ENCODE results near the gene FKBP4. TPM values are rescaled to one million over a fixed set of nuclear protein-coding genes. Genes with fewer than 3 reads are reported as not detected.
"Not testable (repeated sequence)": the region's sequence is repeated elsewhere in the genome, so short reads cannot be mapped to it uniquely, and the experiment has no call there.

The FKBP4 gene
- total RNA-seq, 2 donors from 2014 or later = 55.2 to 87.0 TPM

- no peak for DNase-seq (ENCODE audit: low spot score)
- 75% methylated on average over 11 of the region's 11 CpGs for WGBS
- no peaks in the 10 kb centered on the region for H3K27me3 ChIP-seq (replicated peaks; ENCODE audit: insufficient read depth)
- H3K27ac ChIP-seq = no peak overlapping the region
- intact Hi-C loops (cut with DNase I) = no loop called here
- TF ChIP-seq POLR2A (IDR thresholded peaks at IDR 0.05) (no peak), POLR2AphosphoS5 (IDR thresholded peaks at IDR 0.05) (no peak), CTCF (IDR thresholded peaks at IDR 0.05) (no peak)
- H3K9me3 ChIP-seq = no peaks in the 10 kb centered on the region
- no peaks in the 10 kb centered on the region for H3K4me1 ChIP-seq (replicated peaks)
- H3K36me3 ChIP-seq = no peaks in the 10 kb centered on the region
- no peak overlapping the region for H3K4me3 ChIP-seq
Observed at GRCh38 chr12:2769866-2770533, 24.8 kb upstream of the FKBP4 start.

GRCh38 chr12:2770544-2770943 is 24.2 kb upstream of the FKBP4 start:
- H3K27me3 ChIP-seq (replicated peaks; ENCODE audit: insufficient read depth); H3K27ac ChIP-seq; H3K4me3 ChIP-seq; H3K9me3 ChIP-seq; intact Hi-C loops (cut with DNase I); H3K4me1 ChIP-seq (replicated peaks); H3K36me3 ChIP-seq; DNase-seq (ENCODE audit: low spot score): not testable (repeated sequence)
- 98% methylated on average over 3 of the region's 3 CpGs for WGBS

- H3K27me3 ChIP-seq (replicated peaks; ENCODE audit: insufficient read depth) = no peaks in the 10 kb centered on the region
- no peaks in the 10 kb centered on the region for H3K9me3 ChIP-seq
- 79% methylated on average over 4 of the region's 4 CpGs for WGBS
- intact Hi-C loops (cut with DNase I) = no loop called here
- no peak for DNase-seq (ENCODE audit: low spot score)
- no peak overlapping the region for H3K27ac ChIP-seq
- H3K4me1 ChIP-seq (replicated peaks) = no peaks in the 10 kb centered on the region
- TF ChIP-seq POLR2AphosphoS5 (IDR thresholded peaks at IDR 0.05) (no peak), POLR2A (IDR thresholded peaks at IDR 0.05) (no peak), CTCF (IDR thresholded peaks at IDR 0.05) (no peak)
- no peaks in the 10 kb centered on the region for H3K36me3 ChIP-seq
- H3K4me3 ChIP-seq = no peak overlapping the region
Observed at GRCh38 chr12:2772370-2772769, 22.4 kb upstream of the FKBP4 start.

- Histone ChIP-seq H3K27me3 (replicated peaks; ENCODE audit: insufficient read depth) (no peaks in the 10 kb centered on the region), H3K4me3 (no peak overlapping the region), H3K4me1 (replicated peaks) (no peaks in the 10 kb centered on the region), H3K9me3 (no peaks in the 10 kb centered on the region), H3K27ac (no peak overlapping the region), H3K36me3 (no peaks in the 10 kb centered on the region)
- intact Hi-C loops (cut with DNase I) = no loop called here
- 74% methylated on average over 19 of the region's 19 CpGs for WGBS
- DNase-seq (ENCODE audit: low spot score) = no peak
- no peak for TF ChIP-seq POLR2A (IDR thresholded peaks at IDR 0.05)
- TF ChIP-seq POLR2AphosphoS5 (IDR thresholded peaks at IDR 0.05) = no peak
- TF ChIP-seq CTCF (IDR thresholded peaks at IDR 0.05) = no peak
Observed at GRCh38 chr12:2773199-2773875, 21.4 kb upstream of the FKBP4 start.

GRCh38 chr12:2775431-2775830 is 19.3 kb upstream of the FKBP4 start:
- no peaks in the 10 kb centered on the region for H3K27me3 ChIP-seq (replicated peaks; ENCODE audit: insufficient read depth)
- WGBS = 57% methylated on average over 8 of the region's 8 CpGs
- no peaks in the 10 kb centered on the region for H3K4me1 ChIP-seq (replicated peaks)
- no peak overlapping the region for H3K27ac ChIP-seq
- H3K4me3 ChIP-seq = no peak overlapping the region
- intact Hi-C loops (cut with DNase I) = no loop called here
- H3K9me3 ChIP-seq = no peaks in the 10 kb centered on the region
- DNase-seq (ENCODE audit: low spot score) = peak; percentile 49
- TF ChIP-seq POLR2AphosphoS5 (IDR thresholded peaks at IDR 0.05) (peak; percentile 28), CTCF (IDR thresholded peaks at IDR 0.05) (no peak)
- no peaks in the 10 kb centered on the region for H3K36me3 ChIP-seq

Data from prostate gland (tissue), 2 donors.